ENCODE results near the gene ATP1A2. TPM values are rescaled to one million over a fixed set of nuclear protein-coding genes. Genes with fewer than 3 reads are reported as not detected.
"Not testable (repeated sequence)": the region's sequence is repeated elsewhere in the genome, so short reads cannot be mapped to it uniquely, and the experiment has no call there.

Gene ATP1A2
- total RNA-seq, 1 donor from 2014 or later: 14.5 TPM

GRCh38 chr1:160104486-160104885 lies 11.1 kb upstream of the ATP1A2 start:
- Mint-ChIP-seq H3K4me3 (no peak overlapping the region), H3K27me3 (peaks cover 3% of the 10 kb centered on the region), H3K4me1 (ENCODE audit: unreplicated experiment) (peaks cover 65% of the 10 kb centered on the region), H3K9me3 (no peaks in the 10 kb centered on the region), H3K27ac (peak overlapping the region; percentile 38), H3K36me3 (no peaks in the 10 kb centered on the region)
- DNase-seq (ENCODE audit: extremely low spot score, unreplicated experiment): no peak
- TF ChIP-seq CTCF (conservative IDR thresholded peaks at IDR 0.05): no peak

DNA sequence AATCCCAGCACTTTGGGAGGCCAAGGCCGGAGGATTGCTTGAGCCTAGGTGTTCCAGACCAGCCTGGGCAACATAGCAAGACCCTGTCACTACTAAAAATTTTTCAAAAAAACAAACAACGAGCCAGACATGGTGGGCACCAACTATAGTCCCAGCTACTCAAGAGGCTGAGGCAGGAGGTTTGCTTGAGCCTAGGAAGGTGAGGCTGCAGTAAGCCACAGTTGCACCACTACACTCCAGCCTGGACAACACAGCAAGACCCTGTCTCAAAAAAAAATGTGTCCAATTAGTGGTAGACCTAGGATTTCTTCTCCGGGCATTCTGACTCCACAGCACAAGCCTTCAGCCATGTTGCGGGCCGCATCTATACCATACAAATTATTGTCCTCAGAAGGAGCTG lies 10.4 kb upstream of the ATP1A2 start:
- Mint-ChIP-seq H3K4me1 (ENCODE audit: unreplicated experiment) (peaks cover 68% of the 10 kb centered on the region), H3K36me3 (no peaks in the 10 kb centered on the region)
- no peak for TF ChIP-seq CTCF (conservative IDR thresholded peaks at IDR 0.05)

DNA sequence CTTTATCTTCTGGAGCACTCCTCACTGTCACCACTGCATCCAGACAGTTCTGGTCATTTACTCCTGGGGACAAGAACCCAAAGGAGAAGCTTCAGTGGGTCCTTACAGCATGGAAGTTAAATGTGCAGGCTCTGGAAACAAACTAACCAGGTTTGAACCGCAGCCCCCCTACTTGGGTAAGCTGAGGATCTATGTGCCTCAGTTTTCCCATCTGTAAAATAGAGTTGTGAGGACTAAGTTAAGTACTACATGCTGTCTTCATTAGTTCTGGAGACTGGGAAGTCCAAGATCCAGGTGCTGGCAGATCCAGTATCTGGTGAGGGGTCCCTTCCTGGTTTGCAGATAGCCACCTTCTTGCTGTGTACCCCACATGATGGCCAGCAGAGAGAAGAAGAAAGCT lies 8.0 kb upstream of the ATP1A2 start:
- Mint-ChIP-seq H3K27me3 (peaks cover 3% of the 10 kb centered on the region), H3K9me3 (no peaks in the 10 kb centered on the region), H3K27ac (no peak overlapping the region), H3K4me1 (ENCODE audit: unreplicated experiment) (peaks cover 58% of the 10 kb centered on the region), H3K4me3 (no peak overlapping the region), H3K36me3 (no peaks in the 10 kb centered on the region)
- no peak for DNase-seq (ENCODE audit: extremely low spot score, unreplicated experiment)
- TF ChIP-seq CTCF (conservative IDR thresholded peaks at IDR 0.05): no peak

More for the DNA sequence above, 10.4 kb upstream of the ATP1A2 start:
- peaks cover 3% of the 10 kb centered on the region for H3K27me3 Mint-ChIP-seq
- no peak overlapping the region for H3K4me3 Mint-ChIP-seq
- no peak for DNase-seq (ENCODE audit: extremely low spot score, unreplicated experiment)
- H3K27ac Mint-ChIP-seq: no peak overlapping the region
- no peaks in the 10 kb centered on the region for H3K9me3 Mint-ChIP-seq

- Mint-ChIP-seq H3K36me3 (no peaks in the 10 kb centered on the region), H3K4me1 (ENCODE audit: unreplicated experiment) (peaks cover 56% of the 10 kb centered on the region), H3K4me3 (peak overlapping the region; percentile 41), H3K9me3 (no peaks in the 10 kb centered on the region), H3K27me3 (peaks cover 7% of the 10 kb centered on the region), H3K27ac (peak overlapping the region; percentile 53)
- TF ChIP-seq CTCF (conservative IDR thresholded peaks at IDR 0.05): peak; percentile 77
- DNase-seq (ENCODE audit: extremely low spot score, unreplicated experiment): no peak
Observed at GRCh38 chr1:160108888-160109662, 6.5 kb upstream of the ATP1A2 start.

GRCh38 chr1:160109686-160110085 lies 5.9 kb upstream of the ATP1A2 start:
- DNase-seq (ENCODE audit: extremely low spot score, unreplicated experiment): no peak
- H3K27me3 Mint-ChIP-seq: peaks cover 9% of the 10 kb centered on the region
- no peak for TF ChIP-seq CTCF (conservative IDR thresholded peaks at IDR 0.05)
- H3K9me3 Mint-ChIP-seq: no peaks in the 10 kb centered on the region
- peaks cover 54% of the 10 kb centered on the region for H3K4me1 Mint-ChIP-seq (ENCODE audit: unreplicated experiment)
- H3K27ac Mint-ChIP-seq: no peak overlapping the region
- H3K36me3 Mint-ChIP-seq: no peaks in the 10 kb centered on the region
- H3K4me3 Mint-ChIP-seq: peak overlapping the region; percentile 41

GRCh38 chr1:160111462-160111861 lies 4.1 kb upstream of the ATP1A2 start:
- H3K27ac Mint-ChIP-seq; H3K4me3 Mint-ChIP-seq; H3K36me3 Mint-ChIP-seq; H3K9me3 Mint-ChIP-seq; DNase-seq (ENCODE audit: extremely low spot score, unreplicated experiment): not testable (repeated sequence)
- H3K27me3 Mint-ChIP-seq: peaks cover 12% of the 10 kb centered on the region
- peaks cover 61% of the 10 kb centered on the region for H3K4me1 Mint-ChIP-seq (ENCODE audit: unreplicated experiment)

All from type B pancreatic cell (in vitro differentiated cells).